HG02759 (cell line): ENCODE data around the gene SRPK1.
A peak's percentile ranks its signal among the peaks of the same experiment; 100 is the strongest.
"Not testable (repeated sequence)": the region's sequence is repeated elsewhere in the genome, so short reads cannot be mapped to it uniquely, and the experiment has no call there.

Experiments
- ATAC-seq: cut with Tn5 transposase; IDR thresholded peaks from one replicate; pipeline ENCODE4 v1.9.1; 2021; ENCODE audit warnings: mild to moderate bottlenecking, moderate library complexity; ENCODE audit not compliant: unreplicated experiment

SRPK1 gene

DNA sequence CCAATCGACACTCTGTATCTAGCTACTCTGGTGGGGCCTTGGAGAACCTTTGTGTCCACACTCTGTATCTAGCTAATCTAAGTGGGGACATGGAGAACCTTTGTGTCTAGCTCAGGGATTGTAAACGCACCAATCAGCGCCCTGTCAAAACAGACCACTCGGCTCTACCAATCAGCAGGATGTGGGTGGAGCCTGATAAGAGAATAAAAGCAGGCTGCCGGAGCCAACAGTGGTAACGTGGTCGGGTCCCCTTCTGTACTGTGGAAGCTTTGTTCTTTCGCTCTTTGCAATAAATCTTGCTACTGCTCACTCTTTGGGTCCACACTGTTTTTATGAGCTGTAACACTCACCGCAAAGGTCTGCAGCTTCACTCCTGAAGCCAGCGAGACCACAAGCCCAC lies 11.0 kb upstream of the SRPK1 start:
- not testable (repeated sequence) for ATAC-seq

- no peak for ATAC-seq
Observed at GRCh38 chr6:35931120-35931561, 10.2 kb upstream of the SRPK1 start.

- ATAC-seq, result no peak
Observed at GRCh38 chr6:35929601-35930000, 8.7 kb upstream of the SRPK1 start.

DNA sequence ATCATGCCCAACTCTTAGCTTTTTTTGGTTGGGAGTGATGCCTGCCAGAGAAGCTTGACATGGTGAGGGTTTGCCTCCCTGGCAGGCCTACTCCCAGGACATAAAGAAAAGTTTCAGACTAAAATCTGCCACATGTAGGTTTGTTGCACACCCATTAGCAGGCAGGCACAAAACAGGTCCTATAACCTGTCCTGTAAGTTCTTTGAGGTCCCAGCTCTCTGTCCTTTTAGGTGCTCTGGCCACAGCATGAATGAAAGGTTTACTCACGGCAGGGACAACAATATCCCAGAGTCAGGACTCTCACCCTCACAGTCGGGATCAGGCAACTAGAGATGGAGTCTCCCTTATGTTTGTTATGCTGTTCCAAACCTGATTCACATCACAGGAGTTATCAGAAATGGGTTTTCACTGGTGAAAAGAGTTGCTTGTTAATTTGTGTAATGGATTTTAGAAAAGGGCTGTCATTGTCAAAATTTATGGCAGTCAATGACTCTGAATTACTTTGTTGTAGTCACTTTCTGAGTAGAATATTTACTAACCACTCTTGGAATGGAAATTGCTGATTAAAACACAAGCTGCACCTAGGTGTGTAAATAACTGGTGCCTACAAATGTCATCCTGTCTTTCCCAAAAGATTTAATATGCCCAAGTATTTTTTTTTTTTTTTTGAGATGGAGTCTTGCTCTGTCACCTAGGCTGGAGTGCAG lies 5.8 kb upstream of the SRPK1 start:
- ATAC-seq, result no peak

DNA sequence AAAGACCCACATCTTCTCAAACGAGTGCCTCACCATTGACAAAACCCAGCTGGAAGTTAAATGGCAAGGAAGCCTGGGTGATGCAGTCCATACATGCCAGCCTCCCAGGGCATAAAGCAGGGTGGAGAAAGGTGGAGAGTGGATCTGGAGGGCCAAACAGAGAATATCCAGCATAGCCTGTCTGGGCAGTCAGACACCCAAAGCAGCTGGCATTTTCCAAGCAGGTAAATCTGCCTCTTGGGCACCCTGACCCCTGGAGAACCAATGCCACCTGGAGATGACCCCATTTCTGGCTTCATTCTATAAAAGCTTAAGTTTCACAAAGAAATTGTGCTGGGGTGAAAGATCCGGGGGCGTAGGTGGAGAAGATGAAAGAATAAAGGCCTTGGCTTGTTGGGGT lies 5.1 kb upstream of the SRPK1 start:
- no peak for ATAC-seq

DNA sequence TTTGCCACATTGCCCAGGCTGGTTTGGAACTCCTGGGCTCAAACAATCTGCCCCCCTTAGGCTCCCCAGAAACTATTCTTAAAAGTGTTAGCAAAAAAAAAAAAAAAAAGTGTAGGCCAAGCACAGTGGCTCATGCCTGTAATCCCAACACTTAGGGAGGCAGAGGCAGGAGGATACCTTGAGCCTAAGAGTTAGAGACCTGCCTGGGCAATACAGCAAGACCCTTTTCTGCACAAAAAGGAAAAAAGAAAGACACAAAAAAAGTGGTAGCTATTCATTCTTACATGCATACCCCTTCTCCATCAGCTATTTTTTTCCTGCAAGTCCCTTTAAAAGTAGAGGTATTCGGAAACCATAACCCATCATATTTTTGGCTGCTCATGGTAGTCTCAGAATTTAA lies 3.2 kb upstream of the SRPK1 start:
- ATAC-seq, result no peak

- no peak for ATAC-seq
Observed at GRCh38 chr6:35922139-35922554, 1.2 kb upstream of the SRPK1 start.

DNA sequence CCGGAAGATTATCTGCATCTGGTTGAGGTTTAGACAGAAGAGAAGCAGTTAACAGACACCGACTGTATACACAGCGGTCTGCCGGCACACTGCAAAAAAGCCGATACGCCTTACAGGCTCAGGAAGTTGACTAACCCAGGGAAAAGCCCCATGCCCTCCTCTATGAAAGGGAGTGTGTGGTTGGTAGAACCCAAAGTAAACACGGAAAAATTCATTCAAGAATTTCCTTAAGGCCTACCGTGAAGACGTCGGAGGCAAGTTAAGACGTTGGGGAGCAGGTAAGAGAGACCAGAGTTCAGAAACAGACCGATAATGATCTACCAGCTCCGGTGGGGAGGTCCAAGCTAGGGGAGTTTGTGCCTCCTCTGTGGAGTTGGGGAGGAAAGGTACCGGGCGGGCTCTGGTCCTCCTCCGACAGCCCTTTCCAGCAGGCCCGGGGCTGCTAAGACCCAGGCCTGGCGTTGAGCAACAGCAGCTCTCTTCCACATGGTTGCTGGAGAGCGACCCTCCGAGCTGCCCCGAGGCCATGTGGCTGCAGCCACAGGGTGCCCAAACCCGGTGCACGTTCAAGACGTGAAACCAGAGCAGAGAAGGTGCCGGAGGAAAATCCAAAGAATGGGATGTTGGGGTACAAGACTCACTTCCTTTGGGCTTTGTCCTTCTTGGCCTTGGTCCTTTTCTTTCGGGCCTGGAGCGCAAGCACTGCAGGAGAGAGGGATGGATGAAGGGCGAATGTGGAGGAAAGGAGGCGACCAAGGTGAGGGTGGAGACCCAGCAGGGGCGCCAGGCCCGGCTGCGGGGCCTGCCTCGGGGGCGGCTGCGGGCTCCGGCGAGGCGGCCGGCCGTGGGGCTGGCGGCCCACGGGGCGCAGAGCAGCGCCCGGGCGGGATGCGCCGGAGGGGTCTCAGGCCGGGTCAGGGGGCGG lies 809 bp downstream of the SRPK1 start:
- peak; percentile 41 for ATAC-seq

DNA sequence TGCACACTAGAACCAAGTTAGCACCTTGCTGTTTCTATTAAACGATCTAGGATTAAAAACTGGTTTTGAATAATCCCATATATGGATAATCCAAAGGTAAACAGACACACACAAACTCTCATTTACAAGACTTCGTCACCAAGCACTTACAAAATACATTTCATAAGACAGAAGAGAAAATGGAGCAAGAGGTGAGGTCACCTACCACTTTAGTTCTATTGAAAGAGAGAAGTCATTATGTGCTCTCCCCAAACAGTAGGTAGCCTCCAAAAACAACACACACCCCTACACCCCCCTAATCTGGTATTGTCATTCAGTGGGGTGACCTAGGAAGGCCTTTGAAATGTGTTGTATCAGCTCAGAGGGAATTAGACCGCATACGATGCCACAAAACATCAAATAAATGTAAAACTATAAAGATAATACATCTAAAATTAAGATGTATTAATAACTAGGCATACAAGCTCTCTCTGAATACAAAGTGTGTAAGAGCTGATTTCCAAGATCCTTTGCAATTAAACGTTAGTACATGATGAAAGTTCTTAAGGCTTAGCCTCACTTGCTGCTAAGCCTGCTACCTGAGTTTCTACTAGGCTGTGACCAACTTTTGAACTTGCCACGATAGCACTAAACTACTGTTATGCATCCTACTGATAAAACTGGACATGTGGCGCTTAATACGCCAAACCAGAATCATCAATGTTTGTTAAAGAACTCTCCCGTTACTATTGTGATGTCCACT lies 1.6 kb downstream of the SRPK1 start:
- no peak for ATAC-seq

GRCh38 chr6:35916893-35917292 lies 4.0 kb downstream of the SRPK1 start:
- not testable (repeated sequence) for ATAC-seq

GRCh38 chr6:35916056-35916455 lies 4.8 kb downstream of the SRPK1 start:
- no peak for ATAC-seq

DNA sequence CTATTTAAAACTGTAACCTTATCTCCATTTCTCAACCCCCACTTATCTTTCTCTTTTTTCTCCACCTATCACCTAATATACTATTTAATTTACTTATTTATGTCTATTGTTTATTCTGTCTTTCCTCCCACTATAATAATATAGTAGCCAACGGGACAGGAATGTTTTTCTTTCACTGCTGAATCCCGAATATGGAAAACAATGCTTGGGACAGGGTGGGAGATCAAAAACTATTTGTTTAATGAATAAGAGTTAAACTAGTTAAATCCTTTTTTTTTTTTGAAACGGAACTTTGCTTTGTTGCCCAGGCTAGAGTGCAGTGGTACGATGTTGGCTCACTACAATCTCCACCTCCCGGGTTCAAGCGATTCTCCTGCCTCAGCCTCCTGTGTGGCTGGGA lies 6.4 kb downstream of the SRPK1 start:
- ATAC-seq, result no peak

GRCh38 chr6:35911871-35912653 lies 8.8 kb downstream of the SRPK1 start:
- no peak for ATAC-seq

GRCh38 chr6:35909571-35909970 lies 11.3 kb downstream of the SRPK1 start:
- not testable (repeated sequence) for ATAC-seq

GRCh38 chr6:35908753-35909401 lies 12.0 kb downstream of the SRPK1 start:
- not testable (repeated sequence) for ATAC-seq

- no peak for ATAC-seq
Observed at GRCh38 chr6:35907750-35908149, 13.1 kb downstream of the SRPK1 start.

- ATAC-seq, result no peak
Observed at GRCh38 chr6:35906499-35906846, 14.4 kb downstream of the SRPK1 start.

DNA sequence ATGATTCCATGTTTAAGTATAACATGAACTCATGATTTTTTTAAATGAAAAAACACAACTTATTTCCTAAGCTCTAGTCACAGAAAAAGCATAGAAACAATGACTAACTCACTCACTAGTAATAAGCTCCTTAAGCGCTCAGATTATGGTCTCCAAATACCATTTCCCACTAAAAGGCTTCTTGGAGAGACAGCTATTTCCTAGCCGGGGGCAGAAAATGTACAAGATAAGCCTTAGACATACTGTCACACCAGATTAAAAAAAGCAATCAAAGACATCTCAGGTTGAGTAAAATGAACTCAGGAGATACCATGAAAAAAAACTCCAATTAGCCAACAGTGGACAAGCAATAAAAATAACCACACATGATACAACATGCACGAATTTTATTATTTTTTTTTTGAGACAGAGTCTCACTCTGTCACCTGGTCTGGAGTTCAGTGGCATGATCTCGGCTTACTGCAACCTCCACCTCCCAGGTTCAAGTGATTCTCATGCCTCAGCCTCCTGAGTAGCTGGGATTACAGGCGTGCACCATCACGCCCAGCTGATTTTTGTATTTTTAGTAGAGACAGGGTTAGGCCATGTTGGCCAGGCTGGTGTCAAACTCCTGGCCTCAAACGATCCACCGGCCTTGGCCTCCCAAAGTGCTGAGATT lies 14.9 kb downstream of the SRPK1 start:
- ATAC-seq, result no peak

DNA sequence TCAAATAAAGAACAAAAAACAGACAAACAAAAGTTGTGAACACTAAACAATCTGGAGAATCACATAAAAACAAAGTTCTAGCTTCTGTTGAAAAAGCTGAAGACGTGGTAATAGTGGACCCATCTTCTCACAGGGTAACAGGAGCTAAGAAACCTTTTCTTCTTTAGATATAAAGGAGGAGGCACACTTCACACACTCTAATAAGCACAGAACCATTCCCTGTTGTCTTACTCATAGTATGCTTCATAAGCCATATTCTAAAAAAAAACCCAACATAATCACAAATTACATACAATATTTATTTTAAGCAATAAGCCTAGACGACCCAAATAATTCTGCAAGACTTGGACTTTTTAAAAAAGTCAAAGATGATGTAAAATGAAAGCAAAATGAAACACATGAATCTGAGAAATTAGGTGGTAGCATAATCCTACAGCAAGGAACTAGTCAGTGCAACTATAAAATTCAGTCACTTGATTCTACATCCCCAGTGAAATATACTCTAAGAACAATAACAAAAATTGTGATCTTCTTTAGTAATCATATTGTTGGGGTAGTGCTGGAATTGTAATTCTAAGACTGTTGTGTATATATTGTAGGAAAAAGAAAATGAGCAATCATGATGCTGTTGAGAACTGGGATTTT lies 15.6 kb downstream of the SRPK1 start:
- ATAC-seq, result no peak
